Measurements from ENCODE around the gene NHLH1. TPM values are rescaled to one million over a fixed set of nuclear protein-coding genes. Genes with fewer than 3 reads are reported as not detected.

NHLH1 gene
- total and polyA plus RNA-seq, 4 donors: 0.08 TPM; not detected in 3

GRCh38 chr1:160325252-160325651 lies 41.6 kb upstream of the NHLH1 start:
- no peak overlapping the region for H3K9ac ChIP-seq (ENCODE audit: low read depth in 1 of 2, low read length in 2 of 2)
- no peaks in the 10 kb centered on the region for H3K9me3 ChIP-seq (ENCODE audit: control insufficient read depth in 4 of 4, low read length in 3 of 4)
- H3K27ac ChIP-seq (ENCODE audit: low read depth in 1 of 2, low read length in 2 of 2): no peak overlapping the region
- no peak overlapping the region for H3K4me3 ChIP-seq (ENCODE audit: low read depth in 1 of 3, low read length in 3 of 3)
- H3K36me3 ChIP-seq (ENCODE audit: control insufficient read depth in 4 of 4, insufficient read depth in 3 of 4, low read depth in 1 of 4, low read length in 3 of 4): peaks cover 30 to 78% (median 64%) of the 10 kb centered on the region in 4 donors
- no peak for DNase-seq (ENCODE audit: low spot score)
- H3K4me1 ChIP-seq (ENCODE audit: control insufficient read depth in 4 of 4, insufficient read depth in 4 of 4, low read length in 3 of 4): no peaks in the 10 kb centered on the region
- H3K27me3 ChIP-seq (ENCODE audit: control insufficient read depth in 4 of 4, insufficient read depth in 4 of 4, low read length in 3 of 4): no peaks in the 10 kb centered on the region
- WGBS: 93% methylated on average over 4 of the region's 4 CpGs
- no peak for TF ChIP-seq HNF4G (IDR thresholded peaks at IDR 0.05)
- no peak for TF ChIP-seq NR2F2 (IDR thresholded peaks at IDR 0.05)
- TF ChIP-seq SP1 (IDR thresholded peaks at IDR 0.05): no peak
- TF ChIP-seq MAX (IDR thresholded peaks at IDR 0.05): no peak
- no peak for TF ChIP-seq REST (IDR thresholded peaks at IDR 0.05)
- TF ChIP-seq HNF4A (conservative IDR thresholded peaks at IDR 0.05): no peak
- TF ChIP-seq RXRA (IDR thresholded peaks at IDR 0.05): no peak
- TF ChIP-seq FOXA2 (IDR thresholded peaks at IDR 0.05): no peak
- no peak for TF ChIP-seq TAF1 (conservative IDR thresholded peaks at IDR 0.05)
- TF ChIP-seq FOXA1 (IDR thresholded peaks at IDR 0.05): no peak
- TF ChIP-seq ATF3 (IDR thresholded peaks at IDR 0.05): no peak
- TF ChIP-seq YY1 (IDR thresholded peaks at IDR 0.05): no peak
- no peak for TF ChIP-seq CTCF (IDR thresholded peaks at IDR 0.05; ENCODE audit: low read depth, low read length, missing input control)

- Histone ChIP-seq H3K9ac (ENCODE audit: low read depth in 1 of 2, low read length in 2 of 2) (no peak overlapping the region), H3K9me3 (ENCODE audit: control insufficient read depth in 4 of 4, low read length in 3 of 4) (no peaks in the 10 kb centered on the region)
- DNase-seq (ENCODE audit: low spot score): no peak
- TF ChIP-seq YY1 (IDR thresholded peaks at IDR 0.05) (no peak), NR2F2 (IDR thresholded peaks at IDR 0.05) (no peak), GABPA (IDR thresholded peaks at IDR 0.05 in 1 of 2, conservative IDR thresholded peaks at IDR 0.05 in 1 of 2) (no peak), HNF4A (conservative IDR thresholded peaks at IDR 0.05) (no peak), RAD21 (IDR thresholded peaks at IDR 0.05) (no peak), JUND (IDR thresholded peaks at IDR 0.05) (no peak), TAF1 (conservative IDR thresholded peaks at IDR 0.05) (no peak), ZBTB33 (IDR thresholded peaks at IDR 0.05) (no peak), HNF4G (IDR thresholded peaks at IDR 0.05) (no peak), SP1 (IDR thresholded peaks at IDR 0.05) (no peak), FOXA1 (IDR thresholded peaks at IDR 0.05) (no peak), MAX (IDR thresholded peaks at IDR 0.05) (no peak), ATF3 (IDR thresholded peaks at IDR 0.05) (no peak), CTCF (IDR thresholded peaks at IDR 0.05; ENCODE audit: low read depth, low read length, missing input control) (no peak)
Observed at GRCh38 chr1:160326418-160326817, 40.5 kb upstream of the NHLH1 start.

More at GRCh38 chr1:160326418-160326817, 40.5 kb upstream of the NHLH1 start:
- WGBS: 96% methylated on average over 5 of the region's 5 CpGs
- Histone ChIP-seq H3K36me3 (ENCODE audit: control insufficient read depth in 4 of 4, insufficient read depth in 3 of 4, low read depth in 1 of 4, low read length in 3 of 4) (peaks cover 34 to 83% (median 73%) of the 10 kb centered on the region in 4 donors), H3K4me3 (ENCODE audit: low read depth in 1 of 3, low read length in 3 of 3) (no peak overlapping the region), H3K27me3 (ENCODE audit: control insufficient read depth in 4 of 4, insufficient read depth in 4 of 4, low read length in 3 of 4) (no peaks in the 10 kb centered on the region), H3K27ac (ENCODE audit: low read depth in 1 of 2, low read length in 2 of 2) (no peak overlapping the region), H3K4me1 (ENCODE audit: control insufficient read depth in 4 of 4, insufficient read depth in 4 of 4, low read length in 3 of 4) (no peaks in the 10 kb centered on the region)

Measured in liver (tissue), 9 donors.